DND-41 (cell line): ENCODE data around the gene CACNA2D4.

Source experiments
- ATAC-seq: fragments of 200-7000 bp; cut with Tn5 transposase; 3 replicates; pipeline ENCODE4 v1.9.1; 2021; ENCODE audit warnings: low read depth; ENCODE audit not compliant: insufficient read depth
- DNase-seq: peaks from one replicate; pipeline ENCODE4 v3.0.0-alpha.2; 2020
- H2AFZ ChIP-seq: 2 replicates; pipeline ENCODE4 v1.6.0; 2012; ENCODE audit warnings: low read depth, low read length
- H3K27ac ChIP-seq: 2 replicates; pipeline ENCODE4 v1.5.1; 2012; ENCODE audit warnings: low read length, inconsistent platforms
- H3K27me3 ChIP-seq: fragments of 200-600 bp; sonication (generic); 2 replicates; pipeline ENCODE4 v1.6.0; 2012; ENCODE audit warnings: low read length, mild to moderate bottlenecking, inconsistent platforms; ENCODE audit not compliant: insufficient read depth, poor library complexity
- H3K36me3 ChIP-seq: 2 replicates; pipeline ENCODE4 v1.5.1; 2012; ENCODE audit warnings: low read length, inconsistent platforms; ENCODE audit not compliant: insufficient read depth
- H3K4me1 ChIP-seq: 2 replicates; pipeline ENCODE4 v1.5.1; 2012; ENCODE audit warnings: mild to moderate bottlenecking, low read length; ENCODE audit not compliant: insufficient read depth
- H3K4me2 ChIP-seq: 2 replicates; pipeline ENCODE4 v1.6.0; 2012; ENCODE audit warnings: mild to moderate bottlenecking, moderate library complexity, low read length, inconsistent platforms; ENCODE audit not compliant: insufficient read depth
- H3K4me3 ChIP-seq, 2 experiments: fragments of 200-600 bp in 1 of 2; shearing (Covaris generic) in 1 of 2; 2 replicates each; pipeline ENCODE4 v1.5.1; 2012 to 2016; ENCODE audit warnings: inconsistent platforms in 2 of 2, low read length in 2 of 2, mild to moderate bottlenecking in 2 of 2, low read depth in 1 of 2, moderate library complexity in 1 of 2
- H3K79me2 ChIP-seq: 2 replicates; pipeline ENCODE4 v1.6.0; 2012; ENCODE audit warnings: low read length, inconsistent platforms; ENCODE audit not compliant: insufficient read depth
- H3K9ac ChIP-seq: 2 replicates; pipeline ENCODE4 v1.6.0; 2012; ENCODE audit warnings: low read depth, mild to moderate bottlenecking, inconsistent platforms, low read length, moderate library complexity
- H3K9me3 ChIP-seq: 2 replicates; pipeline ENCODE4 v1.5.1; 2012; ENCODE audit warnings: low read length, moderate library complexity, mild to moderate bottlenecking, inconsistent platforms; ENCODE audit not compliant: insufficient read depth, severe bottlenecking
- H4K20me1 ChIP-seq: 2 replicates; pipeline ENCODE4 v1.6.0; 2012; ENCODE audit warnings: low read length; ENCODE audit not compliant: insufficient read depth
- CTCF ChIP-seq: IDR thresholded peaks from 2 replicates; pipeline ENCODE4 v1.5.1; 2012; ENCODE audit warnings: borderline replicate concordance, low read length, moderate library complexity, mild to moderate bottlenecking; ENCODE audit not compliant: poor library complexity, severe bottlenecking; ENCODE audit errors: extremely low read depth
- EZH2 ChIP-seq: IDR thresholded peaks from 3 replicates; pipeline ENCODE4 v1.6.1; 2012; ENCODE audit warnings: borderline replicate concordance, low read depth, mild to moderate bottlenecking, moderate library complexity, low read length, inconsistent platforms; ENCODE audit not compliant: severe bottlenecking

The CACNA2D4 gene

GRCh38 chr12:1830401-1830845, 88.0 kb downstream of the CACNA2D4 start:
- Histone ChIP-seq H3K9ac (no peak overlapping the region), H3K27me3 (no peaks in the 10 kb centered on the region), H3K36me3 (no peaks in the 10 kb centered on the region), H4K20me1 (no peaks in the 10 kb centered on the region), H3K4me3 (no peak overlapping the region), H3K4me2 (no peak overlapping the region), H3K79me2 (no peaks in the 10 kb centered on the region), H3K27ac (no peak overlapping the region), H2AFZ (no peak overlapping the region), H3K9me3 (no peaks in the 10 kb centered on the region), H3K4me1 (no peaks in the 10 kb centered on the region)
- TF ChIP-seq EZH2 = no peak
- no peak for TF ChIP-seq CTCF
- ATAC-seq = no peak
- DNase-seq = no peak

GRCh38 chr12:1829306-1829900, 89.0 kb downstream of the CACNA2D4 start:
- no peak overlapping the region for H2AFZ ChIP-seq
- H3K36me3 ChIP-seq = no peaks in the 10 kb centered on the region
- ATAC-seq (no peak), DNase-seq (no peak)
- no peak overlapping the region for H3K27ac ChIP-seq
- no peaks in the 10 kb centered on the region for H3K79me2 ChIP-seq
- H4K20me1 ChIP-seq = no peaks in the 10 kb centered on the region
- no peak overlapping the region for H3K9ac ChIP-seq
- H3K9me3 ChIP-seq = no peaks in the 10 kb centered on the region
- no peak overlapping the region for H3K4me3 ChIP-seq
- H3K27me3 ChIP-seq = no peaks in the 10 kb centered on the region
- TF ChIP-seq CTCF (no peak), EZH2 (no peak)
- H3K4me2 ChIP-seq = no peak overlapping the region
- H3K4me1 ChIP-seq = no peaks in the 10 kb centered on the region

GRCh38 chr12:1828856-1829255, 89.6 kb downstream of the CACNA2D4 start:
- Histone ChIP-seq H3K9me3 (no peaks in the 10 kb centered on the region), H3K27me3 (peaks cover 2% of the 10 kb centered on the region), H3K79me2 (no peaks in the 10 kb centered on the region), H3K36me3 (no peaks in the 10 kb centered on the region), H2AFZ (no peak overlapping the region), H3K4me2 (no peak overlapping the region), H3K9ac (no peak overlapping the region), H3K27ac (no peak overlapping the region), H3K4me1 (no peaks in the 10 kb centered on the region), H3K4me3 (no peak overlapping the region), H4K20me1 (no peaks in the 10 kb centered on the region)
- TF ChIP-seq CTCF = no peak
- no peak for TF ChIP-seq EZH2
- DNase-seq (no peak), ATAC-seq (no peak)
